Stimulated activated CD4-positive, alpha-beta T cell treated with anti-CD3 and anti-CD28 coated beads, Interleukin-15, amount 100 ng/mL, for 24 hours (primary cell): ENCODE results near the gene ZCCHC14.
"Not testable (repeated sequence)": the region's sequence is repeated elsewhere in the genome, so short reads cannot be mapped to it uniquely, and the experiment has no call there.

ENCODE experiments used
- DNase-seq: peaks from one replicate; pipeline ENCODE4 v3.0.0-alpha.2; 2020

The ZCCHC14 gene

GRCh38 chr16:87495578-87496446 is 3.0 kb upstream of the ZCCHC14 start:
- DNase-seq, result no peak

GRCh38 chr16:87493608-87494280 is 920 bp upstream of the ZCCHC14 start:
- DNase-seq, result no peak

- no peak for DNase-seq
These were observed 563 bp downstream of the ZCCHC14 start for GRCh38 chr16:87492291-87492630.

GRCh38 chr16:87491522-87492290 is 1.1 kb downstream of the ZCCHC14 start:
- peak; percentile 43 for DNase-seq

GRCh38 chr16:87490799-87491521 is 1.9 kb downstream of the ZCCHC14 start:
- DNase-seq, result peak; percentile 76

- DNase-seq, result peak; percentile 15
These were observed 2.6 kb downstream of the ZCCHC14 start for GRCh38 chr16:87490096-87490798.

- DNase-seq, result no peak
These were observed 3.3 kb downstream of the ZCCHC14 start for GRCh38 chr16:87489434-87490045.

GRCh38 chr16:87488960-87489359 is 3.9 kb downstream of the ZCCHC14 start:
- not testable (repeated sequence) for DNase-seq

- DNase-seq, result peak; percentile 34
These were observed 5.4 kb downstream of the ZCCHC14 start for GRCh38 chr16:87487361-87487924.

GRCh38 chr16:87486713-87487247 is 6.0 kb downstream of the ZCCHC14 start:
- DNase-seq, result no peak

- no peak for DNase-seq
These were observed 6.5 kb downstream of the ZCCHC14 start for GRCh38 chr16:87486282-87486681.

GRCh38 chr16:87485792-87486191 is 7.0 kb downstream of the ZCCHC14 start:
- DNase-seq, result not testable (repeated sequence)

- DNase-seq, result no peak
These were observed 8.1 kb downstream of the ZCCHC14 start for GRCh38 chr16:87484487-87485331.

GRCh38 chr16:87483481-87483880 is 9.3 kb downstream of the ZCCHC14 start:
- DNase-seq, result no peak

GRCh38 chr16:87482670-87483069 is 10.2 kb downstream of the ZCCHC14 start:
- DNase-seq, result not testable (repeated sequence)

GRCh38 chr16:87482266-87482665 is 10.6 kb downstream of the ZCCHC14 start:
- no peak for DNase-seq

GRCh38 chr16:87481711-87482110 is 11.1 kb downstream of the ZCCHC14 start:
- DNase-seq, result not testable (repeated sequence)

- DNase-seq, result not testable (repeated sequence)
These were observed 15.4 kb downstream of the ZCCHC14 start for GRCh38 chr16:87477209-87477981.

GRCh38 chr16:87474566-87474996 is 18.2 kb downstream of the ZCCHC14 start:
- DNase-seq, result no peak
